CD14-positive monocyte (primary cell): ENCODE data around the gene IQGAP2. TPM values are rescaled to one million over a fixed set of nuclear protein-coding genes. Genes with fewer than 3 reads are reported as not detected.

Experiments
- DNase-seq, 3 donors: peaks; one replicate each; pipeline ENCODE4 v3.0.0-alpha.2; 2011 to 2022
- H2AFZ ChIP-seq: 2 replicates; pipeline ENCODE4 v1.6.0; 2012; ENCODE audit warnings: mild to moderate bottlenecking, low read depth, low read length, inconsistent platforms; ENCODE audit not compliant: insufficient read depth, poor library complexity, severe bottlenecking
- H3K27ac ChIP-seq, 2 donors: 1 replicate in 1 of 2; 2 replicates in 1 of 2; pipeline ENCODE4 v1.5.1; 2012 to 2013; ENCODE audit warnings: low read length in 2 of 2, control low read depth in 1 of 2, inconsistent platforms in 1 of 2, low read depth in 1 of 2, mild to moderate bottlenecking in 1 of 2
- H3K27me3 ChIP-seq, 2 donors: one replicate each; pipeline versions ENCODE4 v1.6.0 to v1.6.1; 2011 to 2013; ENCODE audit warnings: low read length in 2 of 2; ENCODE audit not compliant: control insufficient read depth in 2 of 2, insufficient read depth in 2 of 2
- H3K36me3 ChIP-seq, 2 donors: replicated peaks in 1 of 2; 1 replicate in 1 of 2; 2 replicates in 1 of 2; pipeline versions ENCODE4 v1.5.1 to v1.6.1; 2012 to 2013; ENCODE audit warnings: low read length in 2 of 2, control low read depth in 1 of 2, inconsistent platforms in 1 of 2, mild to moderate bottlenecking in 1 of 2; ENCODE audit not compliant: insufficient read depth in 2 of 2, control insufficient read depth in 1 of 2
- H3K4me1 ChIP-seq, 2 donors: 1 replicate in 1 of 2; 2 replicates in 1 of 2; pipeline versions ENCODE4 v1.5.1 to v1.6.1; 2012 to 2013; ENCODE audit warnings: low read length in 2 of 2, control low read depth in 1 of 2, inconsistent platforms in 1 of 2, mild to moderate bottlenecking in 1 of 2, moderate library complexity in 1 of 2; ENCODE audit not compliant: insufficient read depth in 2 of 2, control insufficient read depth in 1 of 2
- H3K4me2 ChIP-seq: replicated peaks from 2 replicates; pipeline ENCODE3; 2012; ENCODE audit warnings: low read length, moderate library complexity, mild to moderate bottlenecking; ENCODE audit not compliant: poor library complexity, severe bottlenecking; ENCODE audit errors: extremely low read depth
- H3K4me3 ChIP-seq, 3 experiments: fragments of 200-600 bp in 1 of 3; sonication (generic) in 1 of 3; replicated peaks in 1 of 3; 1 replicate in 2 of 3; 2 replicates in 1 of 3; pipeline ENCODE4 v1.5.1; 2011 to 2013; ENCODE audit warnings: low read length in 3 of 3, mild to moderate bottlenecking in 3 of 3, control low read depth in 2 of 3, low read depth in 2 of 3, inconsistent platforms in 1 of 3, moderate library complexity in 1 of 3
- H3K79me2 ChIP-seq: 2 replicates; pipeline ENCODE4 v1.6.0; 2012; ENCODE audit warnings: mild to moderate bottlenecking, control low read depth, inconsistent platforms, low read length, moderate library complexity; ENCODE audit not compliant: insufficient read depth
- H3K9ac ChIP-seq: 2 replicates; pipeline ENCODE4 v1.6.0; 2017; ENCODE audit warnings: low read length, mild to moderate bottlenecking; ENCODE audit not compliant: insufficient read depth, poor library complexity, severe bottlenecking
- H3K9me3 ChIP-seq, 2 donors: replicated peaks in 1 of 2; 1 replicate in 1 of 2; 2 replicates in 1 of 2; pipeline versions ENCODE4 v1.5.1 to v1.6.1; 2012 to 2013; ENCODE audit warnings: low read length in 2 of 2, control low read depth in 1 of 2; ENCODE audit not compliant: control insufficient read depth in 1 of 2, insufficient read depth in 1 of 2
- H4K20me1 ChIP-seq: 2 replicates; pipeline ENCODE4 v1.6.0; 2012; ENCODE audit warnings: mild to moderate bottlenecking, low read length, control low read depth, moderate library complexity; ENCODE audit not compliant: insufficient read depth
- H3K27ac Mint-ChIP-seq, 7 donors: one replicate each; pipeline ENCODE4 v1.8.0; 2020; ENCODE audit warnings: mild to moderate bottlenecking in 7 of 7, mixed read lengths in 7 of 7, moderate library complexity in 6 of 7, inconsistent platforms in 2 of 7
- H3K27me3 Mint-ChIP-seq, 3 donors: one replicate each; pipeline ENCODE4 v1.8.0; 2021 to 2022; ENCODE audit warnings: low read depth in 3 of 3, mild to moderate bottlenecking in 3 of 3, mixed read lengths in 3 of 3, moderate library complexity in 3 of 3, inconsistent platforms in 1 of 3
- H3K36me3 Mint-ChIP-seq, 2 donors: one replicate each; pipeline ENCODE4 v1.8.0; 2020; ENCODE audit warnings: mixed read lengths in 2 of 2, inconsistent platforms in 1 of 2, mild to moderate bottlenecking in 1 of 2
- H3K4me1 Mint-ChIP-seq: one replicate; pipeline ENCODE4 v1.8.0; 2020; ENCODE audit warnings: mild to moderate bottlenecking, mixed read lengths
- H3K4me3 Mint-ChIP-seq, 2 donors: one replicate each; pipeline ENCODE4 v1.8.0; 2020; ENCODE audit warnings: mild to moderate bottlenecking in 2 of 2, mixed read lengths in 2 of 2, moderate library complexity in 1 of 2
- H3K9me3 Mint-ChIP-seq, 7 donors: one replicate each; pipeline ENCODE4 v1.8.0; 2020 to 2022; ENCODE audit warnings: mixed read lengths in 7 of 7, mild to moderate bottlenecking in 6 of 7, moderate library complexity in 6 of 7, inconsistent platforms in 2 of 7
- WGBS: methylation state at CpG from one replicate; pipeline ENCODE4 v1.1.5; 2013; ENCODE audit warnings: missing lambda C conversion rate; ENCODE audit not compliant: insufficient coverage; 5-methylcytosine and 5-hydroxymethylcytosine counted together
- intact Hi-C, 2 donors: fragments of 100-400 bp; cut with micrococcal nuclease; formaldehyde crosslinking; loops; one replicate each; pipeline versions ENCODE4 v1.15.0 to v1.15.1; 2023
- polyA plus RNA-seq, 3 donors: library from polyadenylated mRNA; depleted of rRNA in 1 of 3; unstranded in 2 of 3; stranded (reverse) in 1 of 3; fragments of 300-500 nt in 2 of 3; fragments of >200 nt in 1 of 3; fragmentation: Illumina TruSeq in 2 of 3; gene quantifications; 1 replicate in 2 of 3; 2 replicates in 1 of 3; pipeline ENCODE4 v1.2.3, GENCODE V29; 2012 to 2021
- TF ChIP-seq, protein P1 (sequence below): fragments of 200-600 bp; IDR thresholded peaks from one replicate; pipeline ENCODE4 v1.8.0; 2022; ENCODE audit warnings: antibody characterized with exemption, mild to moderate bottlenecking

Gene IQGAP2
- polyA plus RNA-seq, 3 donors = 21.4 to 50.9 (median 35.4) TPM

DNA sequence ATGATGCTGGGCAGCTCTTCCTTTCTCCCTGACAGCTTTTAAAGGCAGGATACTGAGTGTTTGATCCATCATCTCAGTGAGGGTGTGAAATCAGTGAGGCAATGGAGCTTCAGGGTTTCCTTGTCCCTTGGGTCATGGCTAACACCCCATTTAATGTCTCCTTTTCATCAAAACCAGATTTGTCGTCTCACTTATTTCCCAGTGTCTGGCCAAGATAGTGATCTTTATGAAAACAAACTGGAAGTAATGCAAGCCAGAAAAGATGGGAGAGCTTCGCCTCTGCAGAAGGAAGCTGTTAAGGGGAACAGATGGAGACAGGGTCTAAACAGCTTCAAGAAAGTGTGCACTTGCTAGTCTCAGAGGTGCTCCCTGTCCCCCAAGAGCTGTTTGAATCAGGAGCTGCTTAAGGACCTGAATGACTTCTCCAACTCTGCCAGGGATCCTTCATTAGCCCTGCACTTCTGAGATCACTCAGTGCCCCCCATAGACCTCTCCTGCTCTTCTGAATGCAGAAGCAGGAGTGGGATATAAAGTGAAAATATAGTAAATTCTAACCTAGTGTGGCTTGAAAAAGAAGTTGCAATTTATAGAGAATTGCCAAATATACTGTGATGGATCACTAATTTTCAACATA is 124.0 kb downstream of the IQGAP2 start:
- Histone ChIP-seq H3K9me3 (no peaks in the 10 kb centered on the region), H4K20me1 (peaks cover 98% of the 10 kb centered on the region), H2AFZ (no peak overlapping the region), H3K4me1 (peaks cover 0 to 11% of the 10 kb centered on the region in 2 donors), H3K4me2 (no peak overlapping the region), H3K4me3 (no peak overlapping the region), H3K9ac (no peak overlapping the region), H3K27ac (peak overlapping the region in 1 of 2 donors; percentile 4), H3K79me2 (peaks cover 98% of the 10 kb centered on the region), H3K36me3 (no peaks in the 10 kb centered on the region), H3K27me3 (no peaks in the 10 kb centered on the region)
- no peaks in the 10 kb centered on the region for H3K27me3 Mint-ChIP-seq
- H3K36me3 Mint-ChIP-seq = peaks cover 3 to 5% of the 10 kb centered on the region in 2 donors
- DNase-seq = no peak
- WGBS = 50% methylated on average over 1 of the region's 2 CpGs
- H3K4me3 Mint-ChIP-seq = no peak overlapping the region
- intact Hi-C loops = no loop called here
- TF ChIP-seq, protein P1, sequence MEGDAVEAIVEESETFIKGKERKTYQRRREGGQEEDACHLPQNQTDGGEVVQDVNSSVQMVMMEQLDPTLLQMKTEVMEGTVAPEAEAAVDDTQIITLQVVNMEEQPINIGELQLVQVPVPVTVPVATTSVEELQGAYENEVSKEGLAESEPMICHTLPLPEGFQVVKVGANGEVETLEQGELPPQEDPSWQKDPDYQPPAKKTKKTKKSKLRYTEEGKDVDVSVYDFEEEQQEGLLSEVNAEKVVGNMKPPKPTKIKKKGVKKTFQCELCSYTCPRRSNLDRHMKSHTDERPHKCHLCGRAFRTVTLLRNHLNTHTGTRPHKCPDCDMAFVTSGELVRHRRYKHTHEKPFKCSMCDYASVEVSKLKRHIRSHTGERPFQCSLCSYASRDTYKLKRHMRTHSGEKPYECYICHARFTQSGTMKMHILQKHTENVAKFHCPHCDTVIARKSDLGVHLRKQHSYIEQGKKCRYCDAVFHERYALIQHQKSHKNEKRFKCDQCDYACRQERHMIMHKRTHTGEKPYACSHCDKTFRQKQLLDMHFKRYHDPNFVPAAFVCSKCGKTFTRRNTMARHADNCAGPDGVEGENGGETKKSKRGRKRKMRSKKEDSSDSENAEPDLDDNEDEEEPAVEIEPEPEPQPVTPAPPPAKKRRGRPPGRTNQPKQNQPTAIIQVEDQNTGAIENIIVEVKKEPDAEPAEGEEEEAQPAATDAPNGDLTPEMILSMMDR = no peak
- peak overlapping the region in 4 of 7 donors; percentile 19 to 89 (median 54) for H3K27ac Mint-ChIP-seq
- peaks cover 46% of the 10 kb centered on the region for H3K4me1 Mint-ChIP-seq
- H3K9me3 Mint-ChIP-seq = peaks cover 0 to 4% (median 0%) of the 10 kb centered on the region in 7 donors

DNA sequence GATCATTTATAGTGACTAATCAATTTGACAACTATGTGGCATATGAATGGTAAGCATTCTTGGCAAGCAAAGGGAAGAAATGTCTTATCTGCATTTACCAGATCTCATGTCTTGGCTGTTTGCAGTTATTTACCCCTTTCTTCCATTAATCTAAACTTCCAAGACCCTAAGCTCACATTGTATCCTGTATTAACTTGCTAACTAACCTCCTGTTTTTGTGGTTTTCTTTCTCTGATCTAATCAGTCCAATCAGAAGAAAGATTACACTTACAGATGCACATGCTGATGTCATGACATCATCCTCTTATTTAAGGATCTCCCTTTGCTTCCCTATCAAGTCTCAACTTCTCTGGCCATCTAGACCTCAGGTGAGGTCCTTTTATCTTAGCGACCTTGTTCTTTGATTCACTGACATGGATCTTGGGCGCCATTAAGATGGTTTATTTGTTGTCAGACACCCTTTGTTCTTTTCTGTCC is 124.6 kb downstream of the IQGAP2 start:
- Histone ChIP-seq H3K79me2 (peaks cover 97% of the 10 kb centered on the region), H3K4me1 (peaks cover 0 to 11% of the 10 kb centered on the region in 2 donors), H3K36me3 (peaks cover 0 to 3% of the 10 kb centered on the region in 2 donors), H3K4me3 (no peak overlapping the region), H3K9ac (no peak overlapping the region), H2AFZ (no peak overlapping the region), H3K27ac (no peak overlapping the region), H3K27me3 (no peaks in the 10 kb centered on the region), H3K9me3 (no peaks in the 10 kb centered on the region), H4K20me1 (peaks cover 96% of the 10 kb centered on the region), H3K4me2 (no peak overlapping the region)
- Mint-ChIP-seq H3K27ac (peak overlapping the region in 1 of 7 donors; percentile 79), H3K36me3 (peaks cover 2 to 5% of the 10 kb centered on the region in 2 donors), H3K9me3 (peaks cover 0 to 4% (median 0%) of the 10 kb centered on the region in 7 donors), H3K4me3 (no peak overlapping the region), H3K4me1 (peaks cover 45% of the 10 kb centered on the region), H3K27me3 (no peaks in the 10 kb centered on the region)
- DNase-seq = no peak
- intact Hi-C loops = no loop called here
- WGBS = no CpG with 5 or more reads among the region's 2 CpGs
- TF ChIP-seq, protein P1 = no peak
